GM18519 (cell line): ENCODE measurements around the gene KIF5C.

Experiments
- ATAC-seq: cut with Tn5 transposase; IDR thresholded peaks from one replicate; pipeline ENCODE4 v1.9.1; 2021; ENCODE audit warnings: mild to moderate bottlenecking, moderate library complexity; ENCODE audit not compliant: unreplicated experiment, low FRiP score

Gene KIF5C

GRCh38 chr2:149034406-149034805, 159.4 kb downstream of the KIF5C start:
- ATAC-seq: no peak

- ATAC-seq: no peak
These were observed 161.7 kb downstream of the KIF5C start for GRCh38 chr2:149036507-149037293.

- no peak for ATAC-seq
These were observed 162.8 kb downstream of the KIF5C start for GRCh38 chr2:149037851-149038250.

GRCh38 chr2:149038442-149039212, 163.6 kb downstream of the KIF5C start, which contains the start of gene LYPD6B:
TSS of gene LYPD6B (plus strand) at chr2:149038699. CDS start at chr2:149130949, 92,250 bp downstream.
- peak; percentile 47 for ATAC-seq

GRCh38 chr2:149039213-149039724, 164.2 kb downstream of the KIF5C start:
- ATAC-seq: peak; percentile 8

DNA sequence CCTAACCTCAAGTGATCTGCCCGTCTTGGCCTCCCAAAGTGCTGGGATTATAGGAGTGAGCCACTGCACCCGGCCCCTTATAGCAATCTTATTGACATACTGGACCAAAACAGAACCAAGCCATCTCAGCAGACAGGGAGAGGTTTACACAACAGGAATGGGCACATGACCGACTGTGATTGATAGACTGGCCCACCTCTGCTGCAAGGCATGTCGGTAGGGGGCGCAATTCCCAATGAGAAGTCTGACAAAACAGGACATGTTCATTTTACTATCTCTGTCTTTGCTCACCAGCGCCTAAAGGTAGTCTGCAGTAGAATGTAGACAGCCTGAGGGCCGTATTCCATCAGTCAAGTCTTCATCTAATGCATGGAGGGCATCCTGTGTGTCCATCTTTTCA, 165.4 kb downstream of the KIF5C start:
- ATAC-seq: no peak

GRCh38 chr2:149041482-149041881, 166.5 kb downstream of the KIF5C start:
- ATAC-seq: no peak

DNA sequence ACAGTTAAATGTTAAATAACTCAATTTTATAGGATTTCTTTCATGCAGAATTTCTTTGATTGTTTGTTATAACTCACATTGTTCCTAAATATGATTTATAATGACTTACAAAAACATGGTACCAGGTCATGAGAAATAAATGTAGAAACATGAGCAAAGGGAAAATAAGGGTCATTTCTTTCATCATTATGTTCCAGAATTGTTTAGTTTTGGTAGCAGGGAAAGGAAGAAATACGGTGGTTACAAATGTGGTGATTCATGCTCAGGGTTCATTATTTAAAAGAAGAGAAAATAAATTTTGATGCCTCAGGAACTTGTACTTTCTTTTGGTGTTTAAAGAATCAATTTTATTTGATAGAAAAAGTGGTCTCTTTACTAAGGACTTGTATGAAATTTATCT, 167.9 kb downstream of the KIF5C start:
- ATAC-seq: no peak

- no peak for ATAC-seq
These were observed 169.5 kb downstream of the KIF5C start for GRCh38 chr2:149044500-149044899.

DNA sequence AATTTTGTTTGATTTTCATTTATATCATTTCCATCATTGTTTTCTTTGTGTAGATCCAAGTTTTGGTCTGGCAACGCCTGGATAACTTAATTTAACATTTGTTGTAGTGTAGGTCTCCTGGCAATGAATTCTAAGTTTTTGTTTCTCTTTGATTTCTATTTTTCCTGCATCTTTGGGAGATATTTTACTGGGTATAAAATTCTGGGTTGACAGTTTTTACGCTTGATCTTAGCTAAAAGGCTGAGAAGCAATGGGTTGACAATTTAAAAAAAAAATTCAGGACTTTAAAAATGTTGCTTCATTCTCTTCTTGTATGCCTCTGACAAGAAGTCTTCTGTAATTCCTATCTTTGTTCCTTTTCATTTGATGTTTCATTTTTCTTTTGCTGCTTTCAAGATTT, 172.1 kb downstream of the KIF5C start:
- no peak for ATAC-seq

DNA sequence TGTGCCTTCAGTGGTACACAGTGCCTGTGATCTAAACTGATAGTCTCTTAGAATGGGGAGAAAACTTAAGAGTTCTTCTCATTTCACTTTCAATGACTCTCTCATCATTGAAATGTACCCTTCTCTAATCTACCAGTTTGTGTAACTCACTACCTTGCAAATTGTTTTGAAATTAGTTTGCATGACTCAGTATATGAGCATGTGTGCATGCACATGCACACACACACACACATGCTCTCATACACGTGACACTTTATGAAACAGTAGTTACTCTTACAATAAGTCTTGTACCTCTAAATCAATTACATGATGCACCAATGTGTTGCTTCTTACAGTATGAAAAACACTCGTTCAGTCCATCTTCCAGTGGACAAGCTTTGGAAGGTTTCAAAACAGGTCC, 174.1 kb downstream of the KIF5C start:
- ATAC-seq: no peak

DNA sequence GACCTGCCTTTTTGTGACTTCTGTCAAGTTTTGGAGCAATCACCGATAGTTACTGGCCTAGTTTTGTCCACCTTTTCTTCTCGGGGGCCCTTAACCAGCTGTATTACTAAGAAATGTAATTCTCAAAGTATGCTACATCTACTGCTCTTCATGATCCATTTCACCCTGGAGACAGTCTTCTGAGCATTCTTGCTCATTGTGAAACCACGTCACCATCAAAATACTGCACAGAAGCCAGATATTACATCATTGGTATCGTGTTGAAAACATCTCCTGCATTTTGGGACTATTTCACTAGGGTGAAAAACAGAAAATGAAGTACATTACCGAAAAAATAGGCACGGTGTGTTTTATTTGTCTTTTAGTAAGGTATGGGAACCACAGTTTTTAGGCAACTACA, 175.2 kb downstream of the KIF5C start:
- ATAC-seq: peak; percentile 98

- ATAC-seq: no peak
These were observed 180.7 kb downstream of the KIF5C start for GRCh38 chr2:149055751-149056150.

DNA sequence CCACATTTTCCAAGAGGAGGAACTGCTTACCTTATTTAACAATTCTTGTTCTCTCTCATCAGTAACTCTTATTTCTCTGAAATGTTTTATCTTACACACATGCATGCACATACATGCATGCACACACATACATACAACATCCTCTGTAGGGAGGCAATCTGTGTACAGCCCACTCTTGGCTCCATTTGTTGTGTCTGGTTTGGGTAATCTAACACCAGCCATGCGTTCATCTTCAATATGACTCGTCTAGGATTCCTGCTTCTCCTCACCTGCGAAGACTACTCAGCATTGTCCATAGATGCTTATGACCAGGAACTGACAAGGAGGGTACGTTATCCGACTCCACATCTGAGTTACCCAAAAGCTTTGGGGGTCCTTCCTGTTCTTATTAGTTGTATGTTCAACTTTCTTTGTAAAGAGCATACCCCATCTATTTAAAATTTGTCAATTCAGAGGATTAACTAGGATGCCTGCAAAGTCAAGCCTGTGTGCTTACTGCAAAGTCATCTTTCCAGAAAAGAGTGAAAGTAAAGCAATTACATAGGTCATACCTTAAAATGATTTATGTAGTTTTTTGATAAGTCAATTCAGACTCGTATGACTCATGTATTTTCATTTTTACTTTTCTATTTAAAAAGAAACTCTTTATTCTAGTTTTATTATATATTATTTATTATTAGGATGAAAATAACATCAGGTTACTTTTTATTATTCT, 181.7 kb downstream of the KIF5C start:
- ATAC-seq: no peak

GRCh38 chr2:149057401-149057800, 182.4 kb downstream of the KIF5C start:
- ATAC-seq: no peak

- no peak for ATAC-seq
These were observed 183.9 kb downstream of the KIF5C start for GRCh38 chr2:149058936-149059335.

- no peak for ATAC-seq
These were observed 184.8 kb downstream of the KIF5C start for GRCh38 chr2:149059822-149060221.

DNA sequence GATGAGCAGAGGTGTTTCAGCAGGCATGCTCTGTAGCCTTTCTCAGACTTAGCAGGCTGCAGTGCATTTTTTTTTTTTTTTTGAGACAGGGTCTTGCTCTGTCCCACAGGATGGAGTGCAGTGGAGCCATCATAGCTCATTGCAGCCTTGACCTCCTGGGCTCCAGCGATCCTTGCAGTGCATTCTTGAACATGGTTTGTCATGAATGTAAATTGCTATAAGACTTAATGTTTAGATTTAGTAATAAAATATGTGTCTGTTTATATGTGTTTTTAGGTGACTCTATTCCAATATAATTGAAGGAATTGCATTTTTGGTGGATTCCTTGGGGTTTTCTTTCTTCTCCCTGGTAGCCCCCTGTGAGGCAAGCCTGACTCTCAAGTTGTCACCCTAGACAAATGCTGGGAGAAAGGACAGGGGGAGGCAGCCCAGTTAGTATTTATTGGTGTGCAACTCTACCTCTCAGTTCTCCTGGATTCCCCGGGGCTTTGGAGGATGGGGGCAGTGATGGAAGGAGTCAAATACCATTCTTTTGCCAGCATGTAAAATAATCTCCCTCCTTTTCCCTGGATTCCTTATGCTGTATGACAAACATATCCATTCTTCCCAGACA, 186.2 kb downstream of the KIF5C start:
- no peak for ATAC-seq

DNA sequence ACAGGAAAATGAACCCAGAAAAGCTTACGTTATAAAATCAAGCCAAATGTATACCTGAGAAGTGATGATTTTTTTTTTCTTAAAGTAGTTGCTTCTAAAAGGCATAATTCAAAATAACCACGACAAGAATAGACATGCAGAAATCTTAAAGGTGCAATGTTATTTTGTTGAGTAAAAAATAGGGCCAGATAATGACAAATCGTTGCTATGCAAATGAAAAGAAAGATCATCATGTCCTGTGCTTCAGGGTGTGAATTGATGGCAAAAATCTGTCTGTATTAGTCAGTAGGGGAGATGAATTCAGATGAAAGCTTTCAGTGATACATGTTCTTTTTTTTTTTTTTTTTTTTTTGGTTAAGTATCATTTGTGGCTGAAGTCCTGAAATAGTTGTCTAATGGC, 187.5 kb downstream of the KIF5C start:
- ATAC-seq: no peak

GRCh38 chr2:149063177-149063576, 188.2 kb downstream of the KIF5C start:
- no peak for ATAC-seq
